Activated CD8-positive, alpha-beta memory T cell treated with anti-CD3 and anti-CD28 coated beads for 4 hours (primary cell): ENCODE data around the gene TBC1D16.
A peak's percentile ranks its signal among the peaks of the same experiment; 100 is the strongest.

Experiments
- DNase-seq, 2 donors: peaks; one replicate each; pipeline ENCODE4 v3.0.0-alpha.2; 2020; ENCODE audit warnings: low read depth in 2 of 2

Gene TBC1D16

GRCh38 chr17:80035687-80035936, at the start of gene TBC1D16:
TBC1D16 (minus strand) TSS chr17:80035872; CDS start chr17:80013547, 22,325 bp downstream.
- no peak for DNase-seq

- DNase-seq, result no peak
Observed at GRCh38 chr17:80084773-80085172, 49.1 kb upstream of the TBC1D16 start.

- DNase-seq, result no peak
Observed at GRCh38 chr17:80083136-80083661, 47.5 kb upstream of the TBC1D16 start.

- peak in 1 of 2 donors; percentile 24 for DNase-seq
Observed at GRCh38 chr17:80082403-80083135, 46.9 kb upstream of the TBC1D16 start.

- DNase-seq, result no peak
Observed at GRCh38 chr17:80081596-80081995, 45.9 kb upstream of the TBC1D16 start.

- no peak for DNase-seq
Observed at GRCh38 chr17:80080081-80080480, 44.4 kb upstream of the TBC1D16 start.

GRCh38 chr17:80072410-80072809, 36.7 kb upstream of the TBC1D16 start:
- no peak for DNase-seq

GRCh38 chr17:80071116-80071841, 35.6 kb upstream of the TBC1D16 start:
- DNase-seq, result no peak

GRCh38 chr17:80070375-80071115, 34.9 kb upstream of the TBC1D16 start:
- DNase-seq, result no peak

- DNase-seq, result no peak
Observed at GRCh38 chr17:80068301-80069222, 32.9 kb upstream of the TBC1D16 start.

GRCh38 chr17:80067393-80067986, 31.8 kb upstream of the TBC1D16 start:
- DNase-seq, result no peak

GRCh38 chr17:80065478-80066170, 30.0 kb upstream of the TBC1D16 start:
- no peak for DNase-seq

GRCh38 chr17:80064696-80065095, 29.0 kb upstream of the TBC1D16 start:
- no peak for DNase-seq

- DNase-seq, result no peak
Observed at GRCh38 chr17:80063830-80064585, 28.3 kb upstream of the TBC1D16 start.

- no peak for DNase-seq
Observed at GRCh38 chr17:80061421-80061820, 25.7 kb upstream of the TBC1D16 start.

- no peak for DNase-seq
Observed at GRCh38 chr17:80060644-80061043, 25.0 kb upstream of the TBC1D16 start.

- DNase-seq, result no peak
Observed at GRCh38 chr17:80058311-80058955, 22.8 kb upstream of the TBC1D16 start.

GRCh38 chr17:80055597-80055996, 19.9 kb upstream of the TBC1D16 start:
- DNase-seq, result no peak

- no peak for DNase-seq
Observed at GRCh38 chr17:80053102-80053501, 17.4 kb upstream of the TBC1D16 start.
